Activated CD4-positive, alpha-beta T cell treated with anti-CD3 and anti-CD28 coated beads, Interleukin-2, amount 10 ng/mL, durations not matched to agents 24 days and 14 days (primary cell): ENCODE data around the gene CNOT6L. TPM values are rescaled to one million over a fixed set of nuclear protein-coding genes. Genes with fewer than 3 reads are reported as not detected.
"Not testable (repeated sequence)": the region's sequence is repeated elsewhere in the genome, so short reads cannot be mapped to it uniquely, and the experiment has no call there.

Source experiments
- DNase-seq: peaks from one replicate; pipeline ENCODE4 v3.0.0; 2022
- H3K27ac Mint-ChIP-seq: one replicate; pipeline ENCODE4 v1.8.0; 2022; ENCODE audit warnings: mild to moderate bottlenecking, mixed read lengths
- H3K27me3 Mint-ChIP-seq: one replicate; pipeline ENCODE4 v1.8.0; 2022; ENCODE audit warnings: mixed read lengths
- H3K36me3 Mint-ChIP-seq: one replicate; pipeline ENCODE4 v1.8.0; 2022; ENCODE audit warnings: low read depth, mild to moderate bottlenecking, mixed read lengths
- H3K4me1 Mint-ChIP-seq: one replicate; pipeline ENCODE4 v1.8.0; 2021; ENCODE audit warnings: mixed read lengths
- H3K4me3 Mint-ChIP-seq: one replicate; pipeline ENCODE4 v1.8.0; 2022; ENCODE audit warnings: mild to moderate bottlenecking, moderate library complexity, mixed read lengths
- H3K9me3 Mint-ChIP-seq: one replicate; pipeline ENCODE4 v1.8.0; 2021; ENCODE audit warnings: mixed read lengths
- intact Hi-C: fragments of 100-400 bp; cut with micrococcal nuclease; formaldehyde crosslinking; loops from one replicate; pipeline ENCODE4 v1.15.1; 2023
- total RNA-seq: library from RNA; stranded (reverse); gene quantifications from 2 replicates; pipeline ENCODE4 v1.2.3, GENCODE V29; 2022

CNOT6L gene
- 105 and 108 TPM in 2 replicates for total RNA-seq

GRCh38 chr4:77818602-77819403 is at the start of gene CNOT6L:
TSS of gene CNOT6L (minus strand) at chr4:77819368. CDS start at chr4:77819308, 60 bp downstream.
- Mint-ChIP-seq H3K4me1 (peaks cover 44% of the 10 kb centered on the region), H3K27ac (peak within 1 kb of the TSS; percentile 100), H3K36me3 (peaks cover 36% of the 10 kb centered on the region), H3K4me3 (peak within 1 kb of the TSS; percentile 99), H3K27me3 (peaks cover 1% of the 10 kb centered on the region), H3K9me3 (no peaks in the 10 kb centered on the region)
- peak; percentile 94 for DNase-seq
- intact Hi-C loops = loop anchor here (2.0 to 5.0 kb wide), 2 partner anchors 84 to 238 kb away; partner anchors contain the start of gene FRAS1

DNA sequence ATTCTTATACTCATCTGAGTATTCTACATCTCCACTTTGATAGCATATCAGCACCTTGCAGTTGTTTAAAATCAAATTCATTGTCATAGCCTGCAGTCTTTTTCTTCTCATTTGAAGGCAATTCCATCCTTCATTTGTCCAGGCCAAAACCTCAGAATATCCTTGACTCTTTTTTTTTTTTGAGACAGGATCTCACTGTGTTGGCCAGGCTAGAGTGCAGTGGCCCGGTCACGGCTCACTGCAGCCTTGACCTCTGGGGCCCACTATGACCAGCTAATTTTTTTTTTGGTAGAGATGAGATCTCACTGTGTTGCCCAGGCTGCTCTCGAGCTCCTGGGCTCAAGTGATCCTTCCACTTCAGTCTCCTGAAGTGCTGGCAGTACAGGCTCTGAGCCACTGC is 46.1 kb upstream of the CNOT6L start:
- Mint-ChIP-seq H3K4me1 (peaks cover 54% of the 10 kb centered on the region), H3K4me3 (no peak overlapping the region), H3K27me3 (peaks cover 4% of the 10 kb centered on the region), H3K36me3 (peaks cover 36% of the 10 kb centered on the region), H3K9me3 (peaks cover 5% of the 10 kb centered on the region), H3K27ac (no peak overlapping the region)
- DNase-seq = peak; percentile 45
- intact Hi-C loops = no loop called here

DNA sequence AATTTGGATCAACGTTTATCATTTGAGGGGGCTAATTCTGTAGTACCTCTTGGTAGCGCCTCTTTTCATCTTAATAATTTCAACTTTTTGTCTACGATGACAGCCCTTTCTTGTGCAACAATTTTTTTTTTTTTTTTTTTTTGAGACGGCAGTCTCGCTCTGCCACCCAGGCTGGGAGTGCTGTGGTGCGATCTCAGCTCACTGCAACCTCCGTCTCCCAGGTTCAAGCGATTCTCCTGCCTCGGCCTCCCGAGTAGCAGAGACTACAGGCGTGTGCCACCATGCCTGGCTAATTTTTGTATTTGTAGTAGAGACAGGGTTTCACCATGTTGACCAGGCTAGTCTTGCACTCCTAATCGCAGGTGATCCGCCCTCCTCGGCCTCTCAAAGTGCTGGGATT is 44.2 kb upstream of the CNOT6L start:
- not testable (repeated sequence) for H3K27me3 Mint-ChIP-seq, H3K9me3 Mint-ChIP-seq
- Mint-ChIP-seq H3K4me1 (peaks cover 42% of the 10 kb centered on the region), H3K27ac (peak overlapping the region; percentile 100), H3K4me3 (peak overlapping the region; percentile 98), H3K36me3 (peaks cover 25% of the 10 kb centered on the region)
- peak; percentile 64 for DNase-seq
- intact Hi-C loops = loop anchor here (2.0 to 5.0 kb wide), 3 partner anchors 61 to 277 kb away; no protein-coding TSS in a partner anchor

DNA sequence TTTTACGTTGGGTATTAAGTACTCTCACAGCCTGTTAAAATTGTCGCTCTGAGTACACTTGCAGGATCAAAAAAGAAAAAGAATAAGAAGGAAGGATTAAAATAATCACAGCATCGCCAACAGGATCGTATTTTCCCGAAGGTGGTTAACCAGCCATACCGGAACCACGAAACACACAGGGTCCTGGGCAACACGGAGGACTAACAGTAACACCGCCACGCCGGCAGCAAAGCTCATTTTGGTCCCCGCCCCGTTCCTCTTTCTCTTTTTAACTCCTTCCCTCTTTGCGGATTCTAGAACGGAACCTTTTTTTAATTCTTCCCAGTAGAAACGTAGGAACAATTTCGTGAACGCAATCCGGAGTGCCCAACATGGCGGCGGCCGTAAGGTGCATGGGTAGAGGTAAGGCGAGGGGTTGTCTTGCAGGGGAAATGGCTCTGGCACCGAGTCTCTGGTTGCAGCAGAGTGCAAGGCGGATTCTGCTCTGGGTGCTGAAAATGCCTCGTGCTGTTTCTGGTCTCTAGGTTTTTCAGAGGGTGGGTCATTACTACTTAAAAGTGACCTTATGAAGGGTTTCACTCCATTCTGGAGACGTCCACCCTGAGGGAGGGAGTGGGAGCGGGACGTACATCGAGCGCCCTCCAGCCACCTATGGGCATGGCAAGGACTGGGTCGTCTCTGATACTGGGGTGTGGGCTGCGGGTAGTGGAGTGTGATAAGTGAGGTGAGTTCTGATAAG is 43.5 kb upstream of the CNOT6L start, which contains the start of gene MRPL1:
Gene MRPL1 (plus strand): TSS at position 353 of the 739 bp plus-strand sequence. CDS start 19 bp downstream, at position 372.
- H3K27ac Mint-ChIP-seq = peak within 1 kb of the TSS; percentile 100
- intact Hi-C loops = loop anchor here (1.0 to 5.0 kb wide), 7 partner anchors 8 to 786 kb away; no protein-coding TSS in a partner anchor
- peaks cover 47% of the 10 kb centered on the region for H3K4me1 Mint-ChIP-seq
- DNase-seq = peak; percentile 96
- H3K9me3 Mint-ChIP-seq = peaks cover 5% of the 10 kb centered on the region
- H3K4me3 Mint-ChIP-seq = peak within 1 kb of the TSS; percentile 98
- H3K36me3 Mint-ChIP-seq = peaks cover 22% of the 10 kb centered on the region
- peaks cover 4% of the 10 kb centered on the region for H3K27me3 Mint-ChIP-seq

GRCh38 chr4:77861495-77861894 is 42.3 kb upstream of the CNOT6L start:
- H3K27me3 Mint-ChIP-seq = peaks cover 4% of the 10 kb centered on the region
- H3K36me3 Mint-ChIP-seq = peaks cover 17% of the 10 kb centered on the region
- no peak for DNase-seq
- intact Hi-C loops = loop anchor here (1.0 to 5.0 kb wide), 2 partner anchors 59 to 280 kb away; no protein-coding TSS in a partner anchor
- peaks cover 5% of the 10 kb centered on the region for H3K9me3 Mint-ChIP-seq
- peak overlapping the region; percentile 98 for H3K4me3 Mint-ChIP-seq
- peaks cover 53% of the 10 kb centered on the region for H3K4me1 Mint-ChIP-seq
- H3K27ac Mint-ChIP-seq = peak overlapping the region; percentile 100

GRCh38 chr4:77859256-77859655 is 40.1 kb upstream of the CNOT6L start:
- peaks cover 57% of the 10 kb centered on the region for H3K4me1 Mint-ChIP-seq
- H3K9me3 Mint-ChIP-seq = peaks cover 5% of the 10 kb centered on the region
- H3K4me3 Mint-ChIP-seq = no peak overlapping the region
- H3K27ac Mint-ChIP-seq = peak overlapping the region; percentile 45
- no peak for DNase-seq
- H3K27me3 Mint-ChIP-seq = peaks cover 4% of the 10 kb centered on the region
- H3K36me3 Mint-ChIP-seq = peaks cover 8% of the 10 kb centered on the region
- intact Hi-C loops = no loop called here

DNA sequence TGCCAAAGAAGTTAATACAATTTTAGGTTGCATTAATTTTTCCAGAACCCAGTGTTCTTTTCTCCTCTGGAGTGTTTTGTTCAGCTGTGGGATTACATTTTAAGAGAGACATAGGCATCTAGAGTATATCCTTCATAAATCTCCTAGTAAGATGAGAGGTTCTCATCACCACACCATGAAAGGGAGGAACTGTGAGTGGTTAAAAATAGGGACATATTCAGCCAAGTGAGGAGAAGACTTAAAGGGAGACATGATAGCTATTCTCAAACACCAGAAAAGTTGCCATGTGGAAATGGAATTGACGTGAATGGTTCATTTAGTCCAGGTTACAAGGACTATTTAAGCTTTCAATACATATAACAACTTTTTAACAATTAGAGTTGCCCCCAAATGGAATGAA is 37.0 kb upstream of the CNOT6L start:
- intact Hi-C loops = no loop called here

DNA sequence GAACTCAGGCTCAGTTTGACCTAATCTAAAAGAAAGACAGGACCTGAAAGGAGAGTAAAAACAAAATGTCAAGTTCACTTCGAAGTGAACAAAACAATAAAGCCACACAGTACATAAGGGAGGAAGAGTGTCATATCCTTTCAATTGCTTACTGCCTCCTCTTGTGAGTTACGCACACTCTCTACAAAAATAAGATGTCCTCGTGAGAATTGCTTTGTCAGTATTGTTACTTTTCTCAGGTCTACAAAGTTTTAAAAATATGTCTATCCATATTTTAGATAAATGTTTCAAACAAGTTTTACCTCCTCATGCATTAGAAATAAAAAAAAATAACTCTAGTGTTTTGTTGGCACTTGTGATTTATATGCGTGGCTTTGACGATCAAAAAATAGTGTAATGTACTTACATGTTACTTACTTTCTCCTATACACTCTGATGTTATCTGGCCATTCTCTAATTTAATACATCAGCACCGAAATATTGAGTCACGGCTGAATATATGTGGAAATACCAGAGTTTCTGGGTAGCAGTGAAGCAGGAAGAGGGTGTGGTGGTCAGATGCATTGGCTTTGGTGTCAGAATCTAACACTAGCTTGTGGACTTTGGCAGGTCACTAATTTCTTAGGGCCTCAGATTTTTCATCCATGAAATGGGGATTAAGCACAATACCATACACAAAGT is 35.4 kb upstream of the CNOT6L start:
- Mint-ChIP-seq H3K9me3 (no peaks in the 10 kb centered on the region), H3K4me1 (peaks cover 58% of the 10 kb centered on the region), H3K27me3 (no peaks in the 10 kb centered on the region), H3K36me3 (no peaks in the 10 kb centered on the region), H3K4me3 (peak overlapping the region; percentile 85), H3K27ac (peak overlapping the region; percentile 99)
- DNase-seq = peak; percentile 76
- intact Hi-C loops = loop anchor here (1.0 to 5.0 kb wide), 2 partner anchors 8 to 827 kb away; partner anchors contain the start of gene MRPL1

More for the DNA sequence above, 37.0 kb upstream of the CNOT6L start:
- H3K36me3 Mint-ChIP-seq = no peaks in the 10 kb centered on the region
- peak overlapping the region; percentile 18 for H3K4me3 Mint-ChIP-seq
- H3K9me3 Mint-ChIP-seq = no peaks in the 10 kb centered on the region
- H3K27me3 Mint-ChIP-seq = no peaks in the 10 kb centered on the region
- DNase-seq = peak; percentile 50
- peak overlapping the region; percentile 34 for H3K27ac Mint-ChIP-seq
- H3K4me1 Mint-ChIP-seq = peaks cover 62% of the 10 kb centered on the region

DNA sequence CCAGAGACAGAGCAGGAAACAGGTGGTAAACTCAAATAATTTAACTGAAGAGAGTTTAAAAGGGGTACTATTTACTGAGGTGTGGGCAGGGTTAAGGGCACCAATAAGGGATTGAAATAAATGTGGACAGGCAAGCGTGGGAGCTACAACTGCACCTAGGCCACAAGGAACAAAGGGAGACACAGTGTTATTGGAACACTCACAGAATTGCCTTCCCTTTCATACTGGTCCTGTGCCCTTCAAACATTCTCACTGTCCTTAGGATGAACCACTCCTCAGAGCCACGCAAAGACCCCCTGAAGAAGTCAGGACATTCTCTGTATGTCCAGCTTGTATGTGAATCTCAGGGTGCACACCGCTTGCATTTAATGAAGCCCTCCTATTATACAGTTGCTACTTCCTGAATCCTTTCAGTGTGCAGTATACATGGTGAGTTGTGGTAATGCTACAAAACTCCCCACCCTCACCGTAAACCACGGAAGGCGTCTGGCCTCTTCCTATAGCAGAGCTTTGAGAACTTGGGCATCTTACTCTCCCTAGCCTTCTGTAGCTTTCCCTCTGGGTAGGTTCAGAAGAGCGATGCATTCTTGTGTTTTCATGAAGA is 33.8 kb upstream of the CNOT6L start:
- H3K27ac Mint-ChIP-seq = peak overlapping the region; percentile 99
- intact Hi-C loops = loop anchor here (1.0 to 5.0 kb wide), 3 partner anchors 8 to 826 kb away; no protein-coding TSS in a partner anchor
- peaks cover 51% of the 10 kb centered on the region for H3K4me1 Mint-ChIP-seq
- H3K9me3 Mint-ChIP-seq = no peaks in the 10 kb centered on the region
- H3K36me3 Mint-ChIP-seq = no peaks in the 10 kb centered on the region
- DNase-seq = peak; percentile 93
- peak overlapping the region; percentile 85 for H3K4me3 Mint-ChIP-seq
- H3K27me3 Mint-ChIP-seq = no peaks in the 10 kb centered on the region

- Mint-ChIP-seq H3K36me3 (no peaks in the 10 kb centered on the region), H3K9me3 (peaks cover 3% of the 10 kb centered on the region), H3K27me3 (no peaks in the 10 kb centered on the region), H3K4me3 (no peak overlapping the region), H3K4me1 (peaks cover 39% of the 10 kb centered on the region), H3K27ac (no peak overlapping the region)
- intact Hi-C loops = no loop called here
- peak; percentile 44 for DNase-seq
Measured at GRCh38 chr4:77849278-77849965, 30.3 kb upstream of the CNOT6L start.

GRCh38 chr4:77848508-77848907 is 29.3 kb upstream of the CNOT6L start:
- DNase-seq = no peak
- H3K9me3 Mint-ChIP-seq = peaks cover 3% of the 10 kb centered on the region
- H3K4me1 Mint-ChIP-seq = peaks cover 40% of the 10 kb centered on the region
- no peaks in the 10 kb centered on the region for H3K36me3 Mint-ChIP-seq
- H3K27ac Mint-ChIP-seq = no peak overlapping the region
- intact Hi-C loops = no loop called here
- H3K4me3 Mint-ChIP-seq = no peak overlapping the region
- no peaks in the 10 kb centered on the region for H3K27me3 Mint-ChIP-seq

GRCh38 chr4:77845929-77846328 is 26.8 kb upstream of the CNOT6L start:
- no peak for DNase-seq
- H3K9me3 Mint-ChIP-seq = peaks cover 3% of the 10 kb centered on the region
- peak overlapping the region; percentile 75 for H3K27ac Mint-ChIP-seq
- H3K4me1 Mint-ChIP-seq = peaks cover 25% of the 10 kb centered on the region
- no peaks in the 10 kb centered on the region for H3K27me3 Mint-ChIP-seq
- no peak overlapping the region for H3K4me3 Mint-ChIP-seq
- intact Hi-C loops = loop anchor here (1.0 kb wide), 1 partner anchor 7 kb away; no protein-coding TSS in a partner anchor
- no peaks in the 10 kb centered on the region for H3K36me3 Mint-ChIP-seq
